HG02938 (cell line): Measurements from ENCODE around the gene PDE4D.

Experiments used
- ATAC-seq: cut with Tn5 transposase; IDR thresholded peaks from one replicate; pipeline ENCODE4 v1.9.1; 2021; ENCODE audit warnings: mild to moderate bottlenecking, moderate library complexity; ENCODE audit not compliant: unreplicated experiment

Gene PDE4D

GRCh38 chr5:59037453-59037852, 856.1 kb downstream of the PDE4D start:
- ATAC-seq, result no peak

- no peak for ATAC-seq
Observed at GRCh38 chr5:59037041-59037440, 856.5 kb downstream of the PDE4D start.

- ATAC-seq, result no peak
Observed at GRCh38 chr5:59036274-59036961, 857.1 kb downstream of the PDE4D start.

GRCh38 chr5:59035681-59036080, 857.8 kb downstream of the PDE4D start:
- ATAC-seq, result no peak

GRCh38 chr5:59034498-59035186, 858.9 kb downstream of the PDE4D start:
- ATAC-seq, result no peak

- ATAC-seq, result no peak
Observed at GRCh38 chr5:59027145-59027907, 866.2 kb downstream of the PDE4D start.

- no peak for ATAC-seq
Observed at GRCh38 chr5:59025734-59026133, 867.8 kb downstream of the PDE4D start.

- ATAC-seq, result no peak
Observed at GRCh38 chr5:59021837-59022514, 871.5 kb downstream of the PDE4D start.

GRCh38 chr5:59021286-59021673, 872.2 kb downstream of the PDE4D start:
- no peak for ATAC-seq

GRCh38 chr5:59020611-59021285, 872.8 kb downstream of the PDE4D start:
- ATAC-seq, result no peak

- ATAC-seq, result no peak
Observed at GRCh38 chr5:59019078-59019477, 874.4 kb downstream of the PDE4D start.

GRCh38 chr5:59016925-59017324, 876.6 kb downstream of the PDE4D start:
- no peak for ATAC-seq

- ATAC-seq, result no peak
Observed at GRCh38 chr5:59008816-59009473, 884.6 kb downstream of the PDE4D start.

GRCh38 chr5:59007460-59008063, 886.0 kb downstream of the PDE4D start:
- no peak for ATAC-seq

GRCh38 chr5:59005934-59006701, 887.4 kb downstream of the PDE4D start:
- ATAC-seq, result no peak

- ATAC-seq, result no peak
Observed at GRCh38 chr5:59003641-59004040, 889.9 kb downstream of the PDE4D start.

- ATAC-seq, result no peak
Observed at GRCh38 chr5:59003124-59003523, 890.4 kb downstream of the PDE4D start.

GRCh38 chr5:59002162-59002825, 891.2 kb downstream of the PDE4D start:
- ATAC-seq, result no peak

- ATAC-seq, result no peak
Observed at GRCh38 chr5:59001716-59002115, 891.8 kb downstream of the PDE4D start.
